CD1c-positive myeloid dendritic cell (primary cell): ENCODE measurements around the gene BPIFB2.
"Not testable (repeated sequence)": the region's sequence is repeated elsewhere in the genome, so short reads cannot be mapped to it uniquely, and the experiment has no call there.

ENCODE experiments used
- DNase-seq: peaks from one replicate; pipeline ENCODE4 v3.0.0-alpha.2; 2016; ENCODE audit errors: extremely low spot score

BPIFB2 gene

GRCh38 chr20:32970973-32971300, 36.6 kb upstream of the BPIFB2 start:
- no peak for DNase-seq

GRCh38 chr20:32971703-32972161, 35.8 kb upstream of the BPIFB2 start:
- no peak for DNase-seq

GRCh38 chr20:32972181-32973076, 35.1 kb upstream of the BPIFB2 start:
- DNase-seq: peak; percentile 74

- DNase-seq: no peak
These were observed 34.3 kb upstream of the BPIFB2 start for GRCh38 chr20:32973077-32973717.

GRCh38 chr20:32974204-32975064, 33.1 kb upstream of the BPIFB2 start:
- not testable (repeated sequence) for DNase-seq

GRCh38 chr20:32975121-32975520, 32.4 kb upstream of the BPIFB2 start:
- not testable (repeated sequence) for DNase-seq

GRCh38 chr20:32975698-32976674, 31.5 kb upstream of the BPIFB2 start:
- no peak for DNase-seq

- no peak for DNase-seq
These were observed 30.8 kb upstream of the BPIFB2 start for GRCh38 chr20:32976746-32977145.

- no peak for DNase-seq
These were observed 30.1 kb upstream of the BPIFB2 start for GRCh38 chr20:32977281-32978008.

- DNase-seq: no peak
These were observed 29.5 kb upstream of the BPIFB2 start for GRCh38 chr20:32978009-32978335.

GRCh38 chr20:32979201-32979998, 28.1 kb upstream of the BPIFB2 start:
- no peak for DNase-seq

- no peak for DNase-seq
These were observed 27.2 kb upstream of the BPIFB2 start for GRCh38 chr20:32980131-32980941.

GRCh38 chr20:32980990-32981389, 26.5 kb upstream of the BPIFB2 start:
- no peak for DNase-seq

- no peak for DNase-seq
These were observed 24.7 kb upstream of the BPIFB2 start for GRCh38 chr20:32982617-32983458.

- DNase-seq: no peak
These were observed 23.9 kb upstream of the BPIFB2 start for GRCh38 chr20:32983459-32984112.

GRCh38 chr20:32984196-32984595, 23.3 kb upstream of the BPIFB2 start:
- DNase-seq: no peak

GRCh38 chr20:32984631-32985354, 22.7 kb upstream of the BPIFB2 start:
- no peak for DNase-seq
